ENCODE results near the gene ZBTB40.

- TF ChIP-seq, protein P1, sequence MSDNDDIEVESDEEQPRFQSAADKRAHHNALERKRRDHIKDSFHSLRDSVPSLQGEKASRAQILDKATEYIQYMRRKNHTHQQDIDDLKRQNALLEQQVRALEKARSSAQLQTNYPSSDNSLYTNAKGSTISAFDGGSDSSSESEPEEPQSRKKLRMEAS (IDR thresholded peaks at IDR 0.05): no peak
- no peak for TF ChIP-seq CTCF (IDR thresholded peaks at IDR 0.05 in 2 of 3, conservative IDR thresholded peaks at IDR 0.05 in 1 of 3; ENCODE audit: borderline replicate concordance in 1 of 3, insufficient read depth in 1 of 3, low read depth in 2 of 3, low read length in 2 of 3)
- TF ChIP-seq EZH2 (IDR thresholded peaks at IDR 0.05): no peak
- TF ChIP-seq POLR2A (IDR thresholded peaks at IDR 0.05; ENCODE audit: borderline replicate concordance, extremely low read depth, insufficient read depth, insufficient read length): no peak
- no peak for TF ChIP-seq ZNF274 (IDR thresholded peaks at IDR 0.05; ENCODE audit: low read depth, low read length)
- TF ChIP-seq SIN3A (IDR thresholded peaks at IDR 0.05; ENCODE audit: low read depth): no peak
- TF ChIP-seq POLR2AphosphoS5 (IDR thresholded peaks at IDR 0.05; ENCODE audit: low read depth, low read length): no peak
- no peak for TF ChIP-seq EZH2phosphoT487 (IDR thresholded peaks at IDR 0.05; ENCODE audit: borderline replicate concordance)
- no peak for TF ChIP-seq ATF3 (IDR thresholded peaks at IDR 0.05)
- TF ChIP-seq, protein P2, sequence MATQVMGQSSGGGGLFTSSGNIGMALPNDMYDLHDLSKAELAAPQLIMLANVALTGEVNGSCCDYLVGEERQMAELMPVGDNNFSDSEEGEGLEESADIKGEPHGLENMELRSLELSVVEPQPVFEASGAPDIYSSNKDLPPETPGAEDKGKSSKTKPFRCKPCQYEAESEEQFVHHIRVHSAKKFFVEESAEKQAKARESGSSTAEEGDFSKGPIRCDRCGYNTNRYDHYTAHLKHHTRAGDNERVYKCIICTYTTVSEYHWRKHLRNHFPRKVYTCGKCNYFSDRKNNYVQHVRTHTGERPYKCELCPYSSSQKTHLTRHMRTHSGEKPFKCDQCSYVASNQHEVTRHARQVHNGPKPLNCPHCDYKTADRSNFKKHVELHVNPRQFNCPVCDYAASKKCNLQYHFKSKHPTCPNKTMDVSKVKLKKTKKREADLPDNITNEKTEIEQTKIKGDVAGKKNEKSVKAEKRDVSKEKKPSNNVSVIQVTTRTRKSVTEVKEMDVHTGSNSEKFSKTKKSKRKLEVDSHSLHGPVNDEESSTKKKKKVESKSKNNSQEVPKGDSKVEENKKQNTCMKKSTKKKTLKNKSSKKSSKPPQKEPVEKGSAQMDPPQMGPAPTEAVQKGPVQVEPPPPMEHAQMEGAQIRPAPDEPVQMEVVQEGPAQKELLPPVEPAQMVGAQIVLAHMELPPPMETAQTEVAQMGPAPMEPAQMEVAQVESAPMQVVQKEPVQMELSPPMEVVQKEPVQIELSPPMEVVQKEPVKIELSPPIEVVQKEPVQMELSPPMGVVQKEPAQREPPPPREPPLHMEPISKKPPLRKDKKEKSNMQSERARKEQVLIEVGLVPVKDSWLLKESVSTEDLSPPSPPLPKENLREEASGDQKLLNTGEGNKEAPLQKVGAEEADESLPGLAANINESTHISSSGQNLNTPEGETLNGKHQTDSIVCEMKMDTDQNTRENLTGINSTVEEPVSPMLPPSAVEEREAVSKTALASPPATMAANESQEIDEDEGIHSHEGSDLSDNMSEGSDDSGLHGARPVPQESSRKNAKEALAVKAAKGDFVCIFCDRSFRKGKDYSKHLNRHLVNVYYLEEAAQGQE (IDR thresholded peaks at IDR 0.05; ENCODE audit: low read depth): no peak
- no peak for TF ChIP-seq YY1 (IDR thresholded peaks at IDR 0.05; ENCODE audit: extremely low read depth, insufficient replicate concordance, low read depth, low read length)
- TF ChIP-seq TCF7L2 (IDR thresholded peaks at IDR 0.05; ENCODE audit: borderline replicate concordance, extremely low read depth, insufficient read depth, insufficient read length): no peak
These were observed 79.6 kb downstream of the ZBTB40 start for GRCh38 chr1:22531251-22531650.

Measured in HCT116 (cell line).